ENCODE measurements around the gene ZNF638. TPM values are rescaled to one million over a fixed set of nuclear protein-coding genes. Genes with fewer than 3 reads are reported as not detected.

The ZNF638 gene
- total and polyA plus RNA-seq, 2 of the 4 experiments (the other 2 are of a cell fraction): 46.4 to 129 TPM

DNA sequence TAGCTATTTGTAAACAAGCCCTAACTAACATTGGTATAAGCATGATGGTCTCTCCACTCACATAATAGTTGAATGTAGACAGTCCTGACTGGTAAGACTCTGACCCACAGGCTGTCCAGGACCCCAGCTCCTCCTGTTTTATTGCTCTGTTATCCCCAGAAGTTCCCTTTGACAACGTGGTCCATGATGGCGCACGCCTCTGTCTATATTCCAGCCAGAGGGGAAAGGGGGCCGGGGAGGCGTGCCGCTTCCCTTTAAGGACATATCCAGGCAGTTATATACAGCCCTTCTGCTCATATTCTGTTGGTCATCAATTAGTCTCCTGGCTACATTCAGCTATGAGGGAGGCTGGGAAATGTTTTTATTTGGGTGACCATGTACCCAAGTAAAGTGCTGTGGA lies 128.5 kb downstream of the ZNF638 start:
- no peak overlapping the region for H2BK15ac ChIP-seq (ENCODE audit: low read depth, low read length)
- H3K4me1 ChIP-seq (ENCODE audit: control insufficient read depth, insufficient read depth, low read length): peaks cover 3% of the 10 kb centered on the region; the same call in 1 of the 2 replicates
- CTCF ChIA-PET: interaction anchor here (2.0 to 2.3 kb wide), 2 partner anchors 46 to 50 kb away, joined by 8 read pairs; no protein-coding TSS in a partner anchor
- ATAC-seq (ENCODE audit: low read depth): no peak
- no peak overlapping the region for H3K4me2 ChIP-seq (ENCODE audit: low read depth, low read length)
- no peak overlapping the region for H2BK120ac ChIP-seq (ENCODE audit: low read depth, low read length)
- no peaks in the 10 kb centered on the region for H3K79me1 ChIP-seq (ENCODE audit: low read depth in 1 of 2, low read length in 2 of 2)
- no peak overlapping the region for H3K23ac ChIP-seq (ENCODE audit: low read depth, low read length)
- H3K9me3 ChIP-seq (ENCODE audit: control insufficient read depth, insufficient read depth, low read length): peaks cover 8% of the 10 kb centered on the region
- H3K4ac ChIP-seq (ENCODE audit: low read depth, low read length): no peak overlapping the region
- peaks cover 35% of the 10 kb centered on the region for H3K27me3 ChIP-seq (ENCODE audit: control insufficient read depth, insufficient read depth, low read length)
- intact Hi-C loops (cut with micrococcal nuclease) (loop anchor here (1.0 kb wide), 1 partner anchor 50 kb away; no protein-coding TSS in a partner anchor), in situ Hi-C loops (cut with MboI; ENCODE audit: low sequenced_read_pairs) (no loop called here), dilution Hi-C loops (cut with HindIII; ENCODE audit: low sequenced_read_pairs, unreplicated experiment) (no loop called here)
- no peak overlapping the region for H4K91ac ChIP-seq (ENCODE audit: insufficient read depth, low read depth, low read length)
- H3K14ac ChIP-seq (replicated peaks; ENCODE audit: low read depth, low read length): no peak overlapping the region
- no peak overlapping the region for H2AFZ ChIP-seq (replicated peaks; ENCODE audit: low read length, poor library complexity)
- WGBS, 2 experiments (ENCODE audit: extremely low coverage in 2 of 2, insufficient read length in 1 of 2): no CpG with 5 or more reads among the region's 6 CpGs
- H4K20me1 ChIP-seq (ENCODE audit: insufficient read depth, low read length): no peaks in the 10 kb centered on the region
- H3K9ac ChIP-seq (ENCODE audit: low read depth, low read length): no peak overlapping the region
- H2AK5ac ChIP-seq (ENCODE audit: low read depth, low read length): no peak overlapping the region
- no peak overlapping the region for H2BK20ac ChIP-seq (ENCODE audit: low read depth, low read length)
- no peak for DNase-seq
- H2AK9ac ChIP-seq (replicated peaks; ENCODE audit: low read depth, low read length, poor library complexity): no peak overlapping the region
- no TSS peak for BruUV-seq (replicated peaks)
- H3K36me3 ChIP-seq (ENCODE audit: control insufficient read depth, insufficient read depth, low read length): no peaks in the 10 kb centered on the region
- H3K27ac ChIP-seq (ENCODE audit: insufficient read depth, low read length): no peak overlapping the region
- no peak overlapping the region for H3K18ac ChIP-seq (ENCODE audit: low read depth, low read length)
- POLR2A ChIA-PET (ENCODE audit: unreplicated experiment): no interaction called here
- no peak overlapping the region for H4K5ac ChIP-seq (ENCODE audit: low read depth, low read length)
- no peak overlapping the region for H2BK5ac ChIP-seq (ENCODE audit: low read depth, low read length, poor library complexity, severe bottlenecking)
- H4K8ac ChIP-seq (ENCODE audit: low read depth in 2 of 2, low read length in 2 of 2): no peak overlapping the region
- no peak for TF ChIP-seq RAD21 (IDR thresholded peaks at IDR 0.05; ENCODE audit: low read length)
- no peak for TF ChIP-seq RFX5 (IDR thresholded peaks at IDR 0.05; ENCODE audit: low read depth, low read length)
- no peak for TF ChIP-seq POLR2A (IDR thresholded peaks at IDR 0.05; ENCODE audit: low read depth, low read length)
- TF ChIP-seq MXI1 (IDR thresholded peaks at IDR 0.05; ENCODE audit: borderline replicate concordance, low read depth, low read length): no peak
- no peak for TF ChIP-seq SMC3 (IDR thresholded peaks at IDR 0.05; ENCODE audit: low read depth, low read length)
- no peak for TF ChIP-seq MAFK (IDR thresholded peaks at IDR 0.05; ENCODE audit: low read depth, low read length)
- TF ChIP-seq, protein P1, sequence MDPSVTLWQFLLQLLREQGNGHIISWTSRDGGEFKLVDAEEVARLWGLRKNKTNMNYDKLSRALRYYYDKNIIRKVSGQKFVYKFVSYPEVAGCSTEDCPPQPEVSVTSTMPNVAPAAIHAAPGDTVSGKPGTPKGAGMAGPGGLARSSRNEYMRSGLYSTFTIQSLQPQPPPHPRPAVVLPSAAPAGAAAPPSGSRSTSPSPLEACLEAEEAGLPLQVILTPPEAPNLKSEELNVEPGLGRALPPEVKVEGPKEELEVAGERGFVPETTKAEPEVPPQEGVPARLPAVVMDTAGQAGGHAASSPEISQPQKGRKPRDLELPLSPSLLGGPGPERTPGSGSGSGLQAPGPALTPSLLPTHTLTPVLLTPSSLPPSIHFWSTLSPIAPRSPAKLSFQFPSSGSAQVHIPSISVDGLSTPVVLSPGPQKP (IDR thresholded peaks at IDR 0.05; ENCODE audit: borderline replicate concordance, low read depth, low read length): no peak
- TF ChIP-seq, protein P2, sequence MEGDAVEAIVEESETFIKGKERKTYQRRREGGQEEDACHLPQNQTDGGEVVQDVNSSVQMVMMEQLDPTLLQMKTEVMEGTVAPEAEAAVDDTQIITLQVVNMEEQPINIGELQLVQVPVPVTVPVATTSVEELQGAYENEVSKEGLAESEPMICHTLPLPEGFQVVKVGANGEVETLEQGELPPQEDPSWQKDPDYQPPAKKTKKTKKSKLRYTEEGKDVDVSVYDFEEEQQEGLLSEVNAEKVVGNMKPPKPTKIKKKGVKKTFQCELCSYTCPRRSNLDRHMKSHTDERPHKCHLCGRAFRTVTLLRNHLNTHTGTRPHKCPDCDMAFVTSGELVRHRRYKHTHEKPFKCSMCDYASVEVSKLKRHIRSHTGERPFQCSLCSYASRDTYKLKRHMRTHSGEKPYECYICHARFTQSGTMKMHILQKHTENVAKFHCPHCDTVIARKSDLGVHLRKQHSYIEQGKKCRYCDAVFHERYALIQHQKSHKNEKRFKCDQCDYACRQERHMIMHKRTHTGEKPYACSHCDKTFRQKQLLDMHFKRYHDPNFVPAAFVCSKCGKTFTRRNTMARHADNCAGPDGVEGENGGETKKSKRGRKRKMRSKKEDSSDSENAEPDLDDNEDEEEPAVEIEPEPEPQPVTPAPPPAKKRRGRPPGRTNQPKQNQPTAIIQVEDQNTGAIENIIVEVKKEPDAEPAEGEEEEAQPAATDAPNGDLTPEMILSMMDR (conservative IDR thresholded peaks at IDR 0.05; ENCODE audit: low read depth, low read length): no peak
- no peak for TF ChIP-seq FOS (IDR thresholded peaks at IDR 0.05; ENCODE audit: low read depth, low read length)
- no peak for TF ChIP-seq CHD1 (IDR thresholded peaks at IDR 0.05; ENCODE audit: low read depth, low read length)
- TF ChIP-seq NFE2L2 (IDR thresholded peaks at IDR 0.05; ENCODE audit: low read depth, low read length): no peak
- TF ChIP-seq MAZ (IDR thresholded peaks at IDR 0.05; ENCODE audit: borderline replicate concordance, low read depth, low read length): no peak
- TF ChIP-seq, protein P3, sequence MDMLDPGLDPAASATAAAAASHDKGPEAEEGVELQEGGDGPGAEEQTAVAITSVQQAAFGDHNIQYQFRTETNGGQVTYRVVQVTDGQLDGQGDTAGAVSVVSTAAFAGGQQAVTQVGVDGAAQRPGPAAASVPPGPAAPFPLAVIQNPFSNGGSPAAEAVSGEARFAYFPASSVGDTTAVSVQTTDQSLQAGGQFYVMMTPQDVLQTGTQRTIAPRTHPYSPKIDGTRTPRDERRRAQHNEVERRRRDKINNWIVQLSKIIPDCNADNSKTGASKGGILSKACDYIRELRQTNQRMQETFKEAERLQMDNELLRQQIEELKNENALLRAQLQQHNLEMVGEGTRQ (IDR thresholded peaks at IDR 0.05; ENCODE audit: low read depth, low read length): no peak
- no peak for TF ChIP-seq BHLHE40 (IDR thresholded peaks at IDR 0.05; ENCODE audit: low read depth, low read length)
- TF ChIP-seq CEBPB (IDR thresholded peaks at IDR 0.05; ENCODE audit: low read depth, low read length): no peak
- no peak for TF ChIP-seq RCOR1 (IDR thresholded peaks at IDR 0.05; ENCODE audit: insufficient replicate concordance, low read length)
- H3K4me3 ChIP-seq (ENCODE audit: insufficient read depth, low read depth, low read length): no peak overlapping the region
- H3K9me1 ChIP-seq (ENCODE audit: insufficient read depth, low read length): no peaks in the 10 kb centered on the region; the same call in 1 of the 2 replicates
- no peak overlapping the region for H3K56ac ChIP-seq (ENCODE audit: extremely low read depth, insufficient read depth, low read length)

All from IMR-90 (cell line).